COR-L47 (cell line): ENCODE results near the gene UBE2G2.

Source experiments
- DNase-seq: peaks from one replicate; lab custom pipeline; 2025; lab: John Stamatoyannopoulos, UW

The UBE2G2 gene

DNA sequence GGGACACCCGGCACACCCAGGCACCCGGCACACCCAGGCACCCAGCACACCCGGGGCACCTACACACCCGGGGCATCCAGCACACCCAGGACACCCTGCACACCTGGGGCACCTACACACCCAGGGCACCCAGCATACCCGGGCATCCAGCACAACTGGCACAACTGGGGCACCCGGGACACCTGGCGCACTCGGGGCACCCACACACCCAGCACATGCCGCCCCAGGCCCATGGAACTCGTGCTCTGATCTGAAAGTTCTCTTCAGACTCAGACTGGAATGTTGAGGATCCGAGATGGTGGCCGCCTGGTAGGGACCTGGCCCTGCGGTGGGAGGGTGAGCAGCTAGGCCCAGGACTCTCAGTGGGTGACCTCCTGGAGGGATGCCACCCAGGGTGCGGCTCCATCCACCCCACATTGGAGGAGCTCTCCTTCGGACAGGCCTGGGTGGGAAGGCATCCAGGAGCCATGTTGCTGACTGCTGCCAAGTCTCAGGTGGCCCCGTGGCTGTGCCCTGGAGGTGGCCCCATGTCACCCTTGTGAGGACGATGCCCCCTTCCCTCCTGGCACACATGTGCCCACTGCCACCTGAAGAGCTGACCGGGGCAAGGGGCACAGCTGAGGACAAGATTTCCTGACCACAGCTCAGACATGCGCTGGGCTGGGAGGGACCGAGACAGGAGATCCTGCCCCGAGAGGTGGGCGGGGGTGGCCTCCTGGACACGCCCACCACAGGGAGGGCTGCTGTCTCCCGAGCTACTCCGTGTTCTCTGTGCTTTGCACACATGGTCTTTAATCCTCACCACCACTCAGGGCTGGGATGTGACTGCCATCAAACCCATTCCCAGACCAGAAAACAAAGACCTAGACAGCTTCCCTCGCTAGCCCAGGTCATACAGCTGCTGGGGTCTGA lies 37.0 kb downstream of the UBE2G2 start:
- no peak for DNase-seq

DNA sequence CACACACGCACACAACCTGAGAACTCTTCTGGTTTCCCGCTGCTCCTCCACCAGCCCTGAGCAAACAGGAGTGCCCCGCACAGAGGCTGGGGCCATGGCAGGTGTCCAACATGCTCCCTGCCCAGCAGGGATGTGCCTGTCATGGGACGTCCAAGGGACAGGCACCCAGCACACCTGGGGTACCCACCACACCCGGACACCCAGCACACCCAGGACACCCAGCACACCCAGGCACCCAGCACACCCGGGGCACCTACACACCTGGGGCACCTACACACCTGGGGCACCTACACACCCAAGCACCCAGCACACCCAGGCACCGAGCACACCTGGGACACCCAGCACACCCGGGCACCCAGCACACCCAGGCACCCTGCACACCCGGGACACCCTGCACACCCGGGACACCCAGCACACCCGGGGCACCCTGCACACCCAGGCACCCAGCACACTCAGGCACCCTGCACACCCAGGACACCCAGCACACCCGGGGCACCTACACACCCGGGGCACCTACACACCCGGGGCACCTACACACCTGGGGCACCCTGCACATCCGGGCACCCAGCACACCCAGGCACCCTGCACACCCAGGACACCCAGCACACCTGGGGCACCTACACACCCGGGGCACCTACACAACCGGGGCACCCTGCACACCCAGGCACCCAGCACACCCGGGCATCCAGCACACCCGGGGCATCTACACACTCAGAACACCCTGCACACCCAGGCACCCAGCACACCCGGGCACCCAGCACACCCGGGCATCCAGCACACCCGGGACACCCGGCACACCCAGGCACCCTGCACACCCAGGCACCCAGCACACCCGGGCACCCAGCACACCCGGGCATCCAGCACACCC lies 37.9 kb downstream of the UBE2G2 start:
- peak; percentile 11 for DNase-seq

DNA sequence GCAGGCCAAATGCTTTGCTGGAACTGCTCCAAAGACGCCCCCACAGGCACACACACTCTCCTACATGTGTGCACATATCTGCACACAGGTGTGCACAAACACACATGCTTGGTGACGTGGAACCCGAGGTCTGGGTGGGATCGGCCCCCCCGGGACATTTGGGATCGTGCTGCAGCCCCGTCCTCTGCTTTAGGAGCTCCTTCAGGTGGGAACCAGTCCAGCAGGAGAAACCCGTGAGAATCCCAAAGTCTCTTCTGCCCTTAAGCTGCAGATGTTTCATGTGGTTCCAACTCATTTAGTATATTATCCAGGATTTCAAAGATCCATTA lies 38.6 kb downstream of the UBE2G2 start:
- DNase-seq: no peak

DNA sequence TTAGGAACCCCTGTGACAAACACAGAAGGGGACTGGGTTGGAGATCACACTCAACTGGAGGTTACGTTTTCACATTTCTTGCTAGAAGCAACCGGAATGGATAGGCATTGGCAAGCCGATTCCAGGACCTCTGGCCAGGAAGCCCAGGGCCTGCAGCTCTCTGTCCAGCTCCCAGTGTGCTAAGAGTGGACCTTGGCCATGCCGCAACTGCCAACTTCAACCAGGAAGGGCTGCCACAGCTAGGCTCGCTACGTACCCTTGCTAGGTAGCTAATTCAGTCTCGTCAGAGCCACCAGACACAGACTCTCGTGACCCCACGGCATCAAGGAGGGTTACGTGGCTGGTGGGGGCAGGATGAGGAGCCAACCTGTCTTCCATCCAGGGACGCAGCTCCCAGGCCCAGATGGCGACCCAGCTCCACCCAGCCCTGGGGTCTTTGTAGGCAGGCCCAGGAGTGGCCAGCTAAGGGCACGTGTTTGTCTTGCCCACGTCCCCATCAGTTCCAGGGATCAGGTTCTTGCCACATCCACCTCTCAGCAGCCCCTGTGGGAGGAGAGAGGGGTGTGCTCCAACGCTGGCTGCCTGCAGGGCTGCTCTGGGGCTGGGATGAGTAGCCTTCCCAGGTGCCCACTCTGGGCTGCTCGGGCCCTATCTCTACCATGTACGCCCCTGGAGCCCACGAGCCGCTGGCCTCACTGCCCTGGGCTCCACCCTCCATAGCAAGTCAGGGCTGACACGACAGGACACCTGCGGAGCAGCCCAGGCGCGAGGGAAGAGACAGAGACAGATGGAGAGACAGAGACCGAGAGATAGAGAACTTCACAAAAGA lies 39.2 kb downstream of the UBE2G2 start:
- no peak for DNase-seq

DNA sequence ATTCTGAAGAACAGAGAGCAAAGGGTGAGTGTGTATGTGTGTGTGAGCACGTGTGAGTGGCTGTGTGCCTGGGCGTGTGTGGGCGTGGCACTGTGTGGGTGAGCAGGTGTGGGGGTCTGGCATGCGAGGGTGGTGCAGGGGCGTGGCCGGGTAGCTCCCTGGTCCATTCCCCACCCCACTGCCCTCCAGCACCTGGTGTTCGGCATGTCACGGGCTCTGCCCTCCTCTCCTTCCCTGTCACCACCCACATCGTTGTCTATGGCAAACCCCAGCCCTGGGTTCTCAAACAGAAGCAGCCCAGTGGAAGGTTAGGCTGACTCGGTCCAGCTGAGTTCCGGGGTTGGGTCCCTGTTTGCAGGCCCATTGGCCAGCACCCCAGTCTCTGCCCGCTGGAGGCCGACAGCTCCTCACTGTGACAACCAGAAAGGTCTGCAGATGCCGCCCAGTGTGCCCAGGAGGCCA lies 39.8 kb downstream of the UBE2G2 start:
- DNase-seq: no peak

DNA sequence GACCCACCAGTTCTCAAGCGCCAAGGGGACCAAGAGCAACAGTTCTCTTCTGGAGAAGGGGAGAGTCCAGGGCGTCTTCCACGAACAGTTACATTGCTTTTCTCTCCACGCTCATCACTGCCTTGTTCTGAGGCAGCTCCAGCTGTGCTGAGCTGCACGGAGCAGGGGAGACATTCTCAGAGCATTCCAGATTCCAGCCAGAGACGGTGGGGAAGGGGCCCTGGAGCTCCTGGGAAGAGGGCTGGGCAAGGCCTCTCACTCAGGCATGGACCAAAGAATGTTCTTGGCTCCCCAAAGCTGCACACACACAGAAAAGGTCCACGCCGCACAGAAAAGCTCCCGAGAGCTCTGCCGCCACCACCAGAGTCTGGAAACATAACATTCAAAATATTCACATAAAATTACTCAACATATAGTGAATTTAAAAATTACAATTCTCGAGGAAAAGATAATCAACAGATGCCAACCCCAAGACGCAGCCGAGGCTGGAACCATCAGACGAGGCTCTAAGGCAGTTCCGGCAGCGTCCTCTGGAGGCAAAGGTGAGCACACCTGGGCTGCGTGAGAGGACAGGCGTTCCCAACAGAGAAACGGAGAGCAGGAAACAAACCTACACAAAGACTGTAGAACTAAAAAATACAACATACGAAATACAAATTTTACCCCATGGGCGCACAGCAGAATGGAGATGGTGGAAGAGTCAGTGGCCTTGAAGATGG lies 40.5 kb downstream of the UBE2G2 start:
- peak; percentile 38 for DNase-seq

DNA sequence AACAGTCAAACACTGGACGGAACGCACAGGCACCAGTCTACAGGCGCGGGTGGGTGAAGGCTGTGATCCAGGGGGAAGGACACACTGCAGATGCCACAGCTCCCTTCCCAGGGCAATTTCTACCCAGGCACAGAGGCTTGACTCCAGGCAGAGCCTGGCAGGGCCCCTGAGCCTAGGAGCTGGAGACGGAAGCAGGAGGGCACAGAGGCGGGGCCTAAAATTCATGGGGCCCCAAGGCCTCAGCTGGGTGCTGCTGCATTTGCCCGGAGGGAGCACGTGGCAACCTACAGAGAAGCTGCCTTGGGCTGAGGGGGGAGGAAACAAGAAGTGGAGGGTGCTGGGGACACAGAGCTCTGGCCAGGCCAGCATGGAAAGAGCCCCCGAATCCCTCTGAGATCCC lies 41.2 kb downstream of the UBE2G2 start:
- no peak for DNase-seq

DNA sequence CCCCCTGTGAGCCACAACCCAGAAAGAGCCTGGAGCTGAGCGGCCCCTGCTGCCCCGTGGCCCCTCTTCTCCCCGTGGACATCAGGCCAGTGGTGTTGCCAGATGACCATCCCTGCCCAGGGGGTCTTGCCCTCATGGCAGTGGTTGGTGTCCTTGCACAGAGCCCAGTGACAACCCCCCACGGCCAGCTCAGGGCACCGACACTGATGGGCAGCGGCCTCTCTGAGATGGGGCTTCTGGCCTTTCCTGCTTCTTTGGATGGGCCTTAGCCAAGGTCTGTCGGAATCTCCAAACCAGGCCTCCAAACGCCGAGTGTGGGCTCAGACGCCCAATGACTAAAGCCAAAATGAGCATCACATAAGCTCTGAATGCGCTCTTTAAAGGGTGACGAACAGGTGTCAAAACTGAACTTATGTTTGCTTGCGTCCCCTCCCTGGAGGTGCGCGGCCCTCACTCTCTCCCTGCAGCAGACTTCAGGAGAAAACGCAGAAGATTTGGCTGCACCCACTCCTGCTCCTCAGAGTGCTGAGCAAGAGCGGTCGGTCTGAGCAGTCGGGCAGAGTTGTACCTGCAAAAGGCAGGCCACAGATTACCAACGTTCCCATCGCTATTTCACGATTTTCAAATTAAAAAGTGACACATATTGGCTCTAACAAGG lies 41.9 kb downstream of the UBE2G2 start:
- DNase-seq: no peak

DNA sequence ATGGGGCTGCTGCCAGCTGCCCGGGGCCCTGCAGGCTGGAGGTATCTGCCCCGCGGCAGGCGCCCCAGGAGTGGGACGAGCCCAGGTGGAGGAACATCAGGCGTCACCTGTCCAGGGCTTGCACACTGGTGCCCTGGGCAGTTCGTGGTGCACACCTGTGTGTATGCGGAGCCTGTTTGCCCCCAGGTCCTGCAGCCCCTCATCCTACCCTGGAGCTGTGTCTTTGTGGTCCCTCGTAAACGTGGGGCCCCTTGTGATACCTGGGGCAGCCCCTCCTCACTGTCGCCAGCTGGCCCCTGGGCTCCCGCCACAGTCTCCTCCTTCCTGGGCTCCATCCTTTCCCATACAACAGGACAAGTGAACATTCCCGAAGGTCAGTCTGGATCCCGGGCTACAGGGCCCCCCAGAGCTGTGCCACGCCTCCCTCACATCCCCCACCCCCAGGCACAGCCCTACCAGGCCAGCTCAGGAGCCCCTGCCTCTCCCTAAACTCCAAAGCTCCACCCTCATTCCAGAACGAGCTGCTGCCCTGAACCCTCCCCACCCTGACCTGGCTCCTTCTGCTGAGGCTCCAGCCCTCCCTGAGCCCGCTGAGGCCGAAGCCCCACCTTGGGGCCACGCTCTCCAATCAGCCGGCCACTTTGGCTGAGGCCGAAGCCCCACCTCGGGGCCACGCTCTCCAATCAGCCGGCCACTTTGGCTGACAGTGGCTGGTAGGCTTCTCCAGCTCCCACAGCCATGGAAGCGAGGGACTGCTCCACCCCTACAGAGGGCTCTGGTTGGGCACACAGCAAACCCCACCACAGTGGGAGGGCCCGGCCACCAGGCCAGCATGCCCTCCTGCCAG lies 42.6 kb downstream of the UBE2G2 start:
- no peak for DNase-seq

DNA sequence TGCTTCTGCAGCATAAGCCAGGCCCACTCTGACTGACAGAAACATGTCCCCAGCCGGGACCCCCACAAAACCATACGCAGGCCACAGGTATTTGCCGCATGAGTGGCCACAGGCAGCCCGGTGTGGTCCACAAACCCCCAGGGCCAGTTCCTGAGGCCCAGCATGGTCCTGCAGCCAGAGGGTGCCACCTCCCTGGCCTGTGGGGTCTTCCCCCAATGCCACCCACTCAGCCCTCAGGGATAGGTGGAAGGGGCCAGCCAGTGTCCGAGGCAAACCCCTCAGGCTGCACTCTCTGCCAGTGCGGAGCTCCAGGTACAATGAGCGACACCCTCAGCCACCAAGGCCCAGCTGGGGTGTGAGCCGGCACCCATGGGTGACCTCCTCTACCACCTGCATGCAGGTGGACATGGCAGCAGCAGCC lies 43.5 kb downstream of the UBE2G2 start:
- no peak for DNase-seq

DNA sequence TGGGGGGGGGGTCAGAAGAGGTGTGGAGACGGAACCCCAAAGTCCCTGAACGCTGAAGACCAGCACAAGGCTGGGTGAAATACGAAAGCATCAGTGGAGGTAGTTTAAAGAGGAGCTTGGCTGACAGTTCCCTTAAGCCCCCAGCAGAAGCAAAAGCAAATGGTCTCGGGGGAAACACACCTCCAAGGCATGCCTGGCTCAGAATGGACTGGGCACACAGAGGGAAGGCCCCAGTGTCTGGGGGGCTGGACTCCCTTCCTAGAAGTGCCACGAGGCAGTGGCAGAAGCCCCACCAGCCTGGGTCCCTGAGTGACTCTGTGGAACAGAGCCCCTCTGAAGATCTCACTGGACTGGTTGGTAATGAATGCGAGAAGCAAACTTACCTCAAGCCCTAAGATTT lies 43.9 kb downstream of the UBE2G2 start:
- no peak for DNase-seq

DNA sequence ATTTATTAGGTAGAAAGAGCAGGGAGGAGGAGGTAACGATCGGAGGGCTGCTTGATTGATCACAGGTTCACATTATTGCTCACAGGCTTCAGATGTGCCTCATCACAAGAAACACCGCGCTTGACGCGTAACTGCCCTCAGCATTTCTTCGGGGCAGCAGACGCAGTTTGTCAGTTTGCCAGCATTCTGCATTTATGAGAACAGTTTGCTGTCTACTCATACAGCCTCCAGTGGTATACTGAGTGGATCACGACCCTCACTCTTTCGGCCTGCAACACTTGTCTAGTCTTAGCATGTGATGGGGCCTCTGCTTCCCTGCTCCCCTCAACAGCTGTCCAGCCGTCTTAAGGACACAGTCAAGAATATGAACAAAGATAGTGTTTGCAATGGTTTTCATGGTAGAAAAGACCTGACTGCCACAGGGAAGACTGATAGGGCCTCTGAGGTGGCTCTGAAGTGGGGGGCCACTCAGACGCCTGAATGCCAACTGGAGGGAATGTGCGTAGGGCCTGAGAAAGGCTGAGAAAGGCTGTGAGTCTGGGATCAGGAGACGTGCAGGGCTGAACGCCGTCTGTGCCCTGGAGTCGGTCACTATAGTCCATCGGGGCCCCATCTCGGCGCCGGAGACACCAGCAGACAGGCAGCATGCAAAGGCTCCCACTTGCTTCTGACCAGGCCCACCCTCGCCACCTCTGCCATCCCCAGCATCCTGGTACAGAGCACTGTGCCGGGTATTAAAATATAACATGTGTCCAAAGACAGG lies 45.0 kb downstream of the UBE2G2 start:
- DNase-seq: no peak

DNA sequence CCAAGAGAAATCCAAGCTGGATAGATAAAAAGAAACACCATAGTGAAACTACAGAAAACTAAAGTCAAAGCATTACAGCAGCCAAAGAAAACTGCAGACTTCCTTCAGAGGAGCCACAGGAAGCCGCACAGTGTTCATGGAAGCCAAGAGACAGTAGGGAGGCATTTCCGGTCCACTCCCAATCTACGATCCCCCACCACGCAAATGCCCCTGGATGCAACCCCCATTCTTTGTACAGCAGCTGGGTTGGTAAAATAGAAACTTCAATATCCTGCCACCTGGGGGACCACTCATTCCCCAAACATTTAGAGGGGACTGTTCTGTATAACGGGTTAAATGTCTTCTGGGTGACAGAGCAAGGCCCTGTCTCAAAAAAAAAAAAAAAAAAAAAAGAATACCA lies 46.4 kb downstream of the UBE2G2 start:
- no peak for DNase-seq

DNA sequence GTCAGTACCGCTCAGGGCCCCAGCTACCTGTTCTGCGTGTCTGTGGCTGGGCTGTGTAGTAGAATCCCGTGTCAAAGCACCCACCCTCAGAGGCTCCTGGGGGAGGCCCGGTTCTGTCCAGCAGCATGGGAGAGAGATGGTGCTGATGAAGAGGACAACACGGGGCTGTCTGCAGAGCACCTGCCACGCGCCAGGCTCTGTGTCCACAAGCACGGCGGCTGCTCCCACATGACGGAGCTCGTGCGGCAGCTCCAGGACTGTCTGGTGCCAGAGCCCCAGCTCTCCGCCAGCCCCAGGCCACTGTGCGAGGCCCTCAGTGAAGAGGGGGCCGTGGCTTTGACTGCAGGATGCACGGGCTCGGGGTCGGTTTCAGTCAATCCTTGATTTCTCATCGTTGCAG lies 48.3 kb downstream of the UBE2G2 start:
- no peak for DNase-seq

DNA sequence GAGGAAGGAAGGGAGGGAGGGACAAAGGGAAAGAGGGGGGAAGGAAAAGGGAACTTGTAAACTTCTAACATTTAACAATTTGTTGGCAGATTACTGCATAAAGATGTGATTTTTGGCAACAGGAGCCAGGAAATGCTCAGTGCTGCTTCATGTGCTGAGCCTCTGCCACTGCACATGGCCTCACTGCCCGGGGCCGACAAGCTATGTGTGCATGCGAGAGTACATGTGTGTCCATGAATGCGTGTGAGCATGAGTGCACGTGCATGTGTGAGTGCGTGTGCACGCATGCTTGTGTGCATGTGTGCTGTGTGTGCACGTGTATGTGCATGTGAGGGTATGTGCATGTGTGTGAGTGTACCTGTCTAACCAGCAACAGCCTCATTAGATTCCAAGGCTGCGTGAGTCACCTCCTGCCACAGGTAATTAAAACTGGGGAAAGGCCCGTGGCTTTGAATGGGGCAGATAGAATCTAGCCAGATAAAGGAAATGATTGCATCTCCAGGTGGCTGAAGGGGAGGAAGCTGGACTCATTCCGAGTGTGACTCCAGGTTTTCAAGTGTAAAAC lies 48.9 kb downstream of the UBE2G2 start:
- no peak for DNase-seq

DNA sequence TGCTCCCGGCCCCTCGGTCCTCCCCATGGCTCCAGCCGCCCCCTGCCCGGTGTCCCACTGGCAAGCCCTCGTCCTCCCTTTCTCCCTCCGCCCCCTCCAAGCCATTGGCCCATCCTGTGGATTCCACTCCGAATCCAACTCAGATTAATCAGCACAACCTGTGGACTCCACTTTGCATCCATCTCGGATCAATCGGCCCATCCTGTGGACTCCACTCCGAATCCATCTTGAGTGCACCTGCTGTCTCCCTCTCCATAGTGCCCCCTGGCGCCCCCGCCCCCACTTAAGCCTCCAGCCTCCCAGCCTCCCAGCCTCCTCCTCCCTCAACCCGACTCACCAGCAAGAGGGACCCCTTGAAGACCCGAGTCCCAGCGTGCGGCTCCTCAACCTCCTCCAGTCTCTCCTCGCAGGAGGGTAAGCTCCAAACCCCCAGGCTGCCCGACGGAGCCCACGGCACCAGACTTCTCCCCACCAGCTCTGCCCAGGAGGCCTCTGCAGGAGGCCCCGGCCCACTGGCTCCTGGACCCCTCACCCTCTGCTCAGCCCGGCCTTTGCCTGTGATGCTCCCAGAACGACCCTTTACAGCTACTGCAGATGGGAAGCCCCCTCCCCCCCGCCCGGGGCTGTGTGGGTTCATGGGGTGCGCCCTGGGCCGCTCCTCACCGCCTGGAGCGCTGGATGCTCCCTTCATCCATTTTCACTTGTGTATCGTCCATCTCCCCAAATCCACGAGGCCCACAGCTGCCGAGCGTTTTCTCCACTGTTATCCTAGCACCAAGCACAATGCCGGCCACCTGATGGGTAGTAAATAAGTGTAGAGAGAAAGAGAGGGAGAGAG lies 49.6 kb downstream of the UBE2G2 start:
- no peak for DNase-seq

DNA sequence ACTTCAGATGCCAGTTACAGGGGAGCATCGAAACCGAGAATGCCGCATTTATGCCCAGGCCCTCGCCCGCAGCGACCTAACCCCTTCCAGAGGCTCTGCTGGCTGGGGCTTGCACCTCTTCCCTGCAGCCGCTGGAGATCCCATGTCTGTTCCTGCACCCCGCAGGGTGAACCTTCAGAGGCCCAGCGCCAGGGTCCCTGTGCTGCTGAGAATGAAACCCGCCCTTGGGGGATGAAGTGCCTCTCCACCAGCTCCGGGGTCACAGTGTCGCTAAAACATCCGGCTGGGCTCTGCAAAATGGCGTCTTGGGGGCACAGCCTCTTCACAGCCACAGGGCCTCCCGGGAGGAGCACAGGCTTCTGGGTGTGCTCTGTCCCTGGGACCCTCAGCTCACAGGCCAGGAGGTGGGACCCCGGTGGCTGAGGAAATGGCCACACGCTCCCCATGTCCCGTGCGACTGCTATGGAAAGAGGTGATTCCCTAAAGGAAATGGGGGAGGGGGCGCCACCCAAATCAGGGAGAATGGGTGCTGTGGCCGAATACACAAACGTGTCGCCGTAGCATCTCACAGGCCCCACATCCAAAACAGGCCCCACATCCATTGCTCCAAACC lies 50.3 kb downstream of the UBE2G2 start:
- DNase-seq: no peak

DNA sequence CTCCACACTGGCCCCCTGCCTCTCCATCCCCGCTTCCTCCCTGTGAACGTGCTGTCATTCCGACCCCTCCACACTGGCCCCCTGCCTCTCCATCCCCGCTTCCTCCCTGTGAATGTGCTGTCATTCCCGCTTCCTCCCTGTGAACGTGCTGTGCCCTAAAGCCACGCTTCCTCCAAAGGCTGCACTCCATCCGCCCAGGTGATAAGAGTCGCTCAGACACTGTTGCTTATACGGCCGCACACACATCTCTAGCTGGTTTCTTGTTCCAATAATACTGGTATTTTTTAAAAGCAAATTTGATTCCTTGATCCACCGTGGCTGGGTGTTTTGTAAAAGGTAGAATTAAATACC lies 51.0 kb downstream of the UBE2G2 start:
- no peak for DNase-seq
